Liver (tissue), 9 donors: Measurements from ENCODE around the gene ENPP1. TPM values are rescaled to one million over a fixed set of nuclear protein-coding genes. Genes with fewer than 3 reads are reported as not detected.
"Not testable (repeated sequence)": the region's sequence is repeated elsewhere in the genome, so short reads cannot be mapped to it uniquely, and the experiment has no call there.

ENCODE experiments used
- DNase-seq: peaks from one replicate; pipeline ENCODE4 v3.0.0-alpha.2; 2017; ENCODE audit warnings: low spot score
- H3K27ac ChIP-seq, 2 donors: one replicate each; pipeline ENCODE4 v1.7.0; 2013; ENCODE audit warnings: inconsistent platforms in 2 of 2, low read length in 2 of 2, control low read depth in 1 of 2, low read depth in 1 of 2, mild to moderate bottlenecking in 1 of 2
- H3K27me3 ChIP-seq, 4 donors: one replicate each; pipeline versions ENCODE4 v1.6.1 to v1.7.0; 2013; ENCODE audit warnings: low read length in 3 of 4, inconsistent platforms in 1 of 4, mild to moderate bottlenecking in 1 of 4, moderate library complexity in 1 of 4; ENCODE audit not compliant: control insufficient read depth in 4 of 4, insufficient read depth in 4 of 4
- H3K36me3 ChIP-seq, 4 donors: one replicate each; pipeline versions ENCODE4 v1.6.1 to v1.7.0; 2013; ENCODE audit warnings: low read length in 3 of 4, mild to moderate bottlenecking in 3 of 4, low read depth in 1 of 4, moderate library complexity in 1 of 4; ENCODE audit not compliant: control insufficient read depth in 4 of 4, insufficient read depth in 3 of 4
- H3K4me1 ChIP-seq, 4 donors: one replicate each; pipeline versions ENCODE4 v1.6.1 to v1.7.0; 2013; ENCODE audit warnings: low read length in 3 of 4, mild to moderate bottlenecking in 3 of 4, moderate library complexity in 1 of 4; ENCODE audit not compliant: control insufficient read depth in 4 of 4, insufficient read depth in 4 of 4
- H3K4me3 ChIP-seq, 3 donors: one replicate each; pipeline versions ENCODE4 v1.6.1 to v1.7.0; 2013; ENCODE audit warnings: low read length in 3 of 3, control low read depth in 1 of 3, low read depth in 1 of 3, mild to moderate bottlenecking in 1 of 3
- H3K9ac ChIP-seq, 2 donors: one replicate each; pipeline ENCODE4 v1.7.0; 2013; ENCODE audit warnings: low read length in 2 of 2, mild to moderate bottlenecking in 2 of 2, moderate library complexity in 2 of 2, control low read depth in 1 of 2, low read depth in 1 of 2
- H3K9me3 ChIP-seq, 4 donors: one replicate each; pipeline versions ENCODE4 v1.6.1 to v1.7.0; 2013; ENCODE audit warnings: low read length in 3 of 4; ENCODE audit not compliant: control insufficient read depth in 4 of 4
- CTCF ChIP-seq: fragments of 150-350 bp; IDR thresholded peaks from 2 replicates; pipeline ENCODE4 v1.5.1; 2017; ENCODE audit warnings: improper control_type of control experiment, low read depth, low read length; ENCODE audit not compliant: missing input control
- EGR1 ChIP-seq, 2 donors: IDR thresholded peaks; 2 replicates each; pipeline ENCODE4 v1.6.1; 2016 to 2018; ENCODE audit warnings: antibody characterized with exemption in 2 of 2, low read depth in 2 of 2
- FOXA1 ChIP-seq: IDR thresholded peaks from 2 replicates; pipeline ENCODE4 v1.6.1; 2016; ENCODE audit warnings: antibody characterized with exemption
- FOXA2 ChIP-seq: IDR thresholded peaks from 2 replicates; pipeline ENCODE4 v1.6.1; 2016; ENCODE audit warnings: antibody characterized with exemption
- GABPA ChIP-seq, 2 donors: IDR thresholded peaks in 1 of 2; conservative IDR thresholded peaks in 1 of 2; 2 replicates each; pipeline ENCODE4 v1.6.1; 2016; ENCODE audit warnings: antibody characterized with exemption in 2 of 2, mild to moderate bottlenecking in 1 of 2, moderate library complexity in 1 of 2
- HNF4A ChIP-seq, 2 donors: conservative IDR thresholded peaks; 2 replicates each; pipeline ENCODE4 v1.6.1; 2016; ENCODE audit warnings: antibody characterized with exemption in 2 of 2, mild to moderate bottlenecking in 2 of 2
- HNF4G ChIP-seq: IDR thresholded peaks from 2 replicates; pipeline ENCODE4 v1.6.1; 2016; ENCODE audit warnings: antibody characterized with exemption
- JUND ChIP-seq, 2 donors: IDR thresholded peaks; 2 replicates each; pipeline ENCODE4 v1.6.1; 2016; ENCODE audit warnings: antibody characterized with exemption in 2 of 2
- NR2F2 ChIP-seq: IDR thresholded peaks from 2 replicates; pipeline ENCODE4 v1.6.1; 2016; ENCODE audit warnings: antibody characterized with exemption
- RAD21 ChIP-seq, 2 donors: IDR thresholded peaks; 2 replicates each; pipeline ENCODE4 v1.6.1; 2016; ENCODE audit warnings: antibody characterized with exemption in 2 of 2, mild to moderate bottlenecking in 2 of 2
- REST ChIP-seq: IDR thresholded peaks from 2 replicates; pipeline ENCODE4 v1.6.1; 2016; ENCODE audit warnings: antibody characterized with exemption, mild to moderate bottlenecking
- SP1 ChIP-seq: IDR thresholded peaks from 2 replicates; pipeline ENCODE4 v1.6.1; 2018; ENCODE audit warnings: antibody characterized with exemption, mild to moderate bottlenecking
- TAF1 ChIP-seq: conservative IDR thresholded peaks from 2 replicates; pipeline ENCODE4 v1.6.1; 2016; ENCODE audit warnings: antibody characterized with exemption, mild to moderate bottlenecking
- YY1 ChIP-seq: IDR thresholded peaks from 2 replicates; pipeline ENCODE4 v1.6.1; 2016; ENCODE audit warnings: antibody characterized with exemption, mild to moderate bottlenecking
- ZBTB33 ChIP-seq: IDR thresholded peaks from 2 replicates; pipeline ENCODE4 v1.6.1; 2016; ENCODE audit warnings: antibody characterized with exemption
- WGBS: extraction: QIAGEN DNeasy Blood & Tissue Kit; methylation state at CpG from one replicate; pipeline ENCODE4 v1.1.7; 2013; 5-methylcytosine and 5-hydroxymethylcytosine counted together
- polyA plus RNA-seq, 2 donors: library from polyadenylated mRNA; stranded (reverse) in 1 of 2; unstranded in 1 of 2; fragments of 200-250 nt in 1 of 2; fragments of >200 nt in 1 of 2; fragmentation: Nextera tagmentation in 1 of 2; extraction: Ambion mirVana in 1 of 2; gene quantifications; one replicate each; pipeline versions ENCODE4 v1.2.1 to v1.2.3, GENCODE V29; 2013 to 2015
- total RNA-seq, 2 donors: library from RNA; depleted of rRNA; stranded (reverse); fragments of >200 nt; gene quantifications; one replicate each; pipeline ENCODE4 v1.2.3, GENCODE V29; 2014
- donor health status: healthy.
- donor health status: healthy.
- donor health status: healthy.
- donor health status: healthy.
- donor health status: healthy.

Gene ENPP1
- total and polyA plus RNA-seq, 4 donors, result 9.5 to 53.1 (median 31.1) TPM

GRCh38 chr6:131914967-131915751, 107.3 kb downstream of the ENPP1 start:
- Histone ChIP-seq H3K9me3 (no peaks in the 10 kb centered on the region), H3K4me1 (no peaks in the 10 kb centered on the region), H3K4me3 (no peak overlapping the region), H3K27me3 (no peaks in the 10 kb centered on the region), H3K27ac (no peak overlapping the region), H3K9ac (no peak overlapping the region), H3K36me3 (no peaks in the 10 kb centered on the region)
- peak; percentile 78 for TF ChIP-seq CTCF
- no peak for TF ChIP-seq YY1
- no peak for TF ChIP-seq GABPA (IDR thresholded peaks at IDR 0.05 in 1 of 2, conservative IDR thresholded peaks at IDR 0.05 in 1 of 2)
- no peak for TF ChIP-seq FOXA1
- TF ChIP-seq HNF4A (conservative IDR thresholded peaks at IDR 0.05), result peak in 1 of 2 donors; percentile 26
- TF ChIP-seq HNF4G, result no peak
- TF ChIP-seq RAD21 (IDR thresholded peaks at IDR 0.05), result peak; percentile 81 to 90
- TF ChIP-seq REST, result no peak
- peak; percentile 10 for TF ChIP-seq FOXA2
- WGBS, result 28% methylated on average over 10 of the region's 10 CpGs
- DNase-seq, result peak; percentile 41

GRCh38 chr6:131916091-131916796, 108.4 kb downstream of the ENPP1 start:
- H3K4me1 ChIP-seq, H3K9ac ChIP-seq, H3K27ac ChIP-seq, H3K36me3 ChIP-seq, H3K27me3 ChIP-seq, H3K4me3 ChIP-seq, H3K9me3 ChIP-seq, DNase-seq: not testable (repeated sequence)
- 94% methylated on average over 2 of the region's 2 CpGs for WGBS

GRCh38 chr6:131916847-131917246, 109.0 kb downstream of the ENPP1 start:
- no peak for DNase-seq
- no peaks in the 10 kb centered on the region for H3K36me3 ChIP-seq
- no peak overlapping the region for H3K4me3 ChIP-seq
- 91% methylated on average over 2 of the region's 2 CpGs for WGBS
- no peaks in the 10 kb centered on the region for H3K4me1 ChIP-seq
- no peak overlapping the region for H3K9ac ChIP-seq
- no peaks in the 10 kb centered on the region for H3K9me3 ChIP-seq
- no peaks in the 10 kb centered on the region for H3K27me3 ChIP-seq
- no peak overlapping the region for H3K27ac ChIP-seq
- TF ChIP-seq ZBTB33 (no peak), HNF4A (conservative IDR thresholded peaks at IDR 0.05) (no peak), YY1 (no peak), REST (no peak), EGR1 (IDR thresholded peaks at IDR 0.05; ENCODE audit: low read depth in 2 of 2) (no peak), NR2F2 (no peak), SP1 (no peak), HNF4G (no peak), JUND (IDR thresholded peaks at IDR 0.05) (no peak), FOXA2 (no peak), TAF1 (no peak), GABPA (IDR thresholded peaks at IDR 0.05 in 1 of 2, conservative IDR thresholded peaks at IDR 0.05 in 1 of 2) (no peak)
